Activated T-cell treated with anti-CD3 and anti-CD28 coated beads, Interleukin-2, amount 50 U/mL, for 4 hours (primary cell): ENCODE measurements around the gene GPR132. TPM values are rescaled to one million over a fixed set of nuclear protein-coding genes. Genes with fewer than 3 reads are reported as not detected.

Source experiments
- ATAC-seq, 2 donors: fragments of 200-7000 bp; cut with Tn5 transposase; one replicate each; pipeline ENCODE4 v1.10.0; 2021
- DNase-seq: peaks from one replicate; pipeline ENCODE4 v3.0.0-alpha.2; 2020
- H3K27me3 Mint-ChIP-seq: one replicate; pipeline ENCODE4 v1.8.0; 2021; ENCODE audit warnings: low read depth, mixed read lengths
- H3K36me3 Mint-ChIP-seq: one replicate; pipeline ENCODE4 v1.8.0; 2022; ENCODE audit warnings: mixed read lengths; ENCODE audit not compliant: insufficient read depth
- H3K4me1 Mint-ChIP-seq: one replicate; pipeline ENCODE4 v1.8.0; 2021; ENCODE audit warnings: low read depth, mixed read lengths
- H3K4me3 Mint-ChIP-seq: one replicate; pipeline ENCODE4 v1.8.0; 2021; ENCODE audit warnings: mild to moderate bottlenecking, moderate library complexity, mixed read lengths
- H3K9me3 Mint-ChIP-seq: one replicate; pipeline ENCODE4 v1.8.0; 2021; ENCODE audit warnings: mixed read lengths
- total RNA-seq, 3 donors: library from RNA; stranded (reverse); gene quantifications; one replicate each; pipeline ENCODE4 v1.2.1, GENCODE V29; 2021

GPR132 gene
- total RNA-seq, 3 donors from 2014 or later, result 14.6 to 18.4 (median 16.8) TPM

GRCh38 chr14:105053996-105054395, 11.2 kb downstream of the GPR132 start:
- Mint-ChIP-seq H3K4me1 (peaks cover 10% of the 10 kb centered on the region), H3K36me3 (peaks cover 28% of the 10 kb centered on the region), H3K4me3 (no peak overlapping the region), H3K9me3 (no peaks in the 10 kb centered on the region), H3K27me3 (no peaks in the 10 kb centered on the region)
- DNase-seq (no peak), ATAC-seq (no peak)

- DNase-seq (no peak), ATAC-seq (no peak)
- peaks cover 27% of the 10 kb centered on the region for H3K36me3 Mint-ChIP-seq
- no peaks in the 10 kb centered on the region for H3K27me3 Mint-ChIP-seq
- no peaks in the 10 kb centered on the region for H3K9me3 Mint-ChIP-seq
- no peak overlapping the region for H3K4me3 Mint-ChIP-seq
- peaks cover 6% of the 10 kb centered on the region for H3K4me1 Mint-ChIP-seq
Observed at GRCh38 chr14:105053421-105053820, 11.8 kb downstream of the GPR132 start.

- Mint-ChIP-seq H3K36me3 (peaks cover 23% of the 10 kb centered on the region), H3K9me3 (no peaks in the 10 kb centered on the region), H3K27me3 (no peaks in the 10 kb centered on the region), H3K4me3 (no peak overlapping the region), H3K4me1 (peaks cover 1% of the 10 kb centered on the region)
- DNase-seq (no peak), ATAC-seq (no peak)
Observed at GRCh38 chr14:105052110-105052458, 13.1 kb downstream of the GPR132 start.

GRCh38 chr14:105051182-105052109, 13.8 kb downstream of the GPR132 start:
- peaks cover 19% of the 10 kb centered on the region for H3K36me3 Mint-ChIP-seq
- H3K4me1 Mint-ChIP-seq, result no peaks in the 10 kb centered on the region
- H3K4me3 Mint-ChIP-seq, result no peak overlapping the region
- ATAC-seq, result no peak
- no peaks in the 10 kb centered on the region for H3K27me3 Mint-ChIP-seq
- H3K9me3 Mint-ChIP-seq, result no peaks in the 10 kb centered on the region
- DNase-seq, result no peak

GRCh38 chr14:105050551-105050897, 14.7 kb downstream of the GPR132 start:
- ATAC-seq (no peak), DNase-seq (no peak)
- no peak overlapping the region for H3K4me3 Mint-ChIP-seq
- no peaks in the 10 kb centered on the region for H3K9me3 Mint-ChIP-seq
- no peaks in the 10 kb centered on the region for H3K27me3 Mint-ChIP-seq
- peaks cover 19% of the 10 kb centered on the region for H3K36me3 Mint-ChIP-seq
- peaks cover 4% of the 10 kb centered on the region for H3K4me1 Mint-ChIP-seq

GRCh38 chr14:105049753-105050550, 15.3 kb downstream of the GPR132 start:
- Mint-ChIP-seq H3K27me3 (peaks cover under 1% of the 10 kb centered on the region), H3K4me1 (peaks cover 5% of the 10 kb centered on the region), H3K36me3 (peaks cover 17% of the 10 kb centered on the region), H3K4me3 (no peak overlapping the region), H3K9me3 (no peaks in the 10 kb centered on the region)
- DNase-seq (no peak), ATAC-seq (no peak)

- no peak overlapping the region for H3K4me3 Mint-ChIP-seq
- H3K36me3 Mint-ChIP-seq, result peaks cover 11% of the 10 kb centered on the region
- ATAC-seq, result no peak
- no peaks in the 10 kb centered on the region for H3K9me3 Mint-ChIP-seq
- H3K4me1 Mint-ChIP-seq, result peaks cover 8% of the 10 kb centered on the region
- no peak for DNase-seq
- H3K27me3 Mint-ChIP-seq, result peaks cover 10% of the 10 kb centered on the region
Observed at GRCh38 chr14:105047283-105048016, 17.8 kb downstream of the GPR132 start.

- Mint-ChIP-seq H3K4me3 (no peak overlapping the region), H3K36me3 (peaks cover 10% of the 10 kb centered on the region)
Observed at GRCh38 chr14:105046891-105047282, 18.3 kb downstream of the GPR132 start.

GRCh38 chr14:105045710-105046326, 19.4 kb downstream of the GPR132 start:
- H3K4me3 Mint-ChIP-seq, result no peak overlapping the region
- H3K9me3 Mint-ChIP-seq, result no peaks in the 10 kb centered on the region
- H3K4me1 Mint-ChIP-seq, result peaks cover 8% of the 10 kb centered on the region
- no peaks in the 10 kb centered on the region for H3K36me3 Mint-ChIP-seq
- ATAC-seq (peak; percentile 93), DNase-seq (peak; percentile 93)
- H3K27me3 Mint-ChIP-seq, result peaks cover 10% of the 10 kb centered on the region

More at GRCh38 chr14:105046891-105047282, 18.3 kb downstream of the GPR132 start:
- peaks cover 10% of the 10 kb centered on the region for H3K27me3 Mint-ChIP-seq
- no peak for ATAC-seq
- no peaks in the 10 kb centered on the region for H3K9me3 Mint-ChIP-seq
- H3K4me1 Mint-ChIP-seq, result peaks cover 8% of the 10 kb centered on the region
- DNase-seq, result no peak

GRCh38 chr14:105043641-105044040, 21.6 kb downstream of the GPR132 start:
- Mint-ChIP-seq H3K4me1 (peaks cover 8% of the 10 kb centered on the region), H3K9me3 (no peaks in the 10 kb centered on the region), H3K4me3 (no peak overlapping the region), H3K27me3 (peaks cover 10% of the 10 kb centered on the region), H3K36me3 (no peaks in the 10 kb centered on the region)
- no peak for DNase-seq
- ATAC-seq, result no peak

GRCh38 chr14:105042813-105043212, 22.4 kb downstream of the GPR132 start:
- no peak overlapping the region for H3K4me3 Mint-ChIP-seq
- H3K9me3 Mint-ChIP-seq, result no peaks in the 10 kb centered on the region
- peaks cover 10% of the 10 kb centered on the region for H3K27me3 Mint-ChIP-seq
- ATAC-seq, result no peak
- peaks cover 8% of the 10 kb centered on the region for H3K4me1 Mint-ChIP-seq
- no peak for DNase-seq
- H3K36me3 Mint-ChIP-seq, result no peaks in the 10 kb centered on the region

GRCh38 chr14:105041841-105042765, 23.1 kb downstream of the GPR132 start:
- ATAC-seq (no peak), DNase-seq (no peak)
- H3K9me3 Mint-ChIP-seq, result no peaks in the 10 kb centered on the region
- H3K4me1 Mint-ChIP-seq, result peaks cover 8% of the 10 kb centered on the region
- peaks cover 10% of the 10 kb centered on the region for H3K27me3 Mint-ChIP-seq
- no peak overlapping the region for H3K4me3 Mint-ChIP-seq
- H3K36me3 Mint-ChIP-seq, result no peaks in the 10 kb centered on the region
